Measurements from ENCODE around the gene AFP.

- TF ChIP-seq USF2 (IDR thresholded peaks at IDR 0.05; ENCODE audit: low read length) (no peak), CTCF (IDR thresholded peaks at IDR 0.05; ENCODE audit: control extremely low read depth in 1 of 3, insufficient read depth in 1 of 3, low read depth in 1 of 3, low read length in 3 of 3) (no peak), ZNF274 (IDR thresholded peaks at IDR 0.05; ENCODE audit: borderline replicate concordance, extremely low read depth, low read length) (no peak), POLR2A (IDR thresholded peaks at IDR 0.05; ENCODE audit: control extremely low read depth in 1 of 2, low read depth in 2 of 2, low read length in 2 of 2) (no peak), EZH2 (IDR thresholded peaks at IDR 0.05; ENCODE audit: low read depth, low read length, severe bottlenecking) (no peak), POLR2AphosphoS5 (IDR thresholded peaks at IDR 0.05; ENCODE audit: low read depth, low read length) (no peak), RAD21 (IDR thresholded peaks at IDR 0.05 in 1 of 2, conservative IDR thresholded peaks at IDR 0.05 in 1 of 2; ENCODE audit: low read depth in 2 of 2, low read length in 2 of 2) (no peak), EP300 (IDR thresholded peaks at IDR 0.05; ENCODE audit: borderline replicate concordance in 1 of 2, low read depth in 2 of 2, low read length in 2 of 2) (no peak), BRCA1 (IDR thresholded peaks at IDR 0.05; ENCODE audit: low read depth, low read length) (no peak)
These were observed 15.4 kb upstream of the AFP start for GRCh38 chr4:73420615-73421014.
